HepG2 (cell line): ENCODE measurements around the gene HELZ2. TPM values are rescaled to one million over a fixed set of nuclear protein-coding genes. Genes with fewer than 3 reads are reported as not detected.

Experiments used
- ARNTL ChIP-seq: sonication (generic); formaldehyde crosslinking; IDR thresholded peaks from 2 replicates; pipeline ENCODE4 v1.4.0; 2020; ENCODE audit warnings: mild to moderate bottlenecking, missing genetic modification reagents
- EED ChIP-seq: sonication (generic); formaldehyde crosslinking; IDR thresholded peaks from 2 replicates; pipeline ENCODE4 v1.5.0; 2020; ENCODE audit warnings: mild to moderate bottlenecking, missing genetic modification reagents
- ETV6 ChIP-seq: sonication (generic); formaldehyde crosslinking; conservative IDR thresholded peaks from 2 replicates; pipeline ENCODE4 v1.4.0; 2020; ENCODE audit warnings: missing genetic modification reagents
- GABPB1 ChIP-seq: IDR thresholded peaks from 2 replicates; pipeline ENCODE4 v1.6.1; 2016; ENCODE audit warnings: mild to moderate bottlenecking, missing genetic modification reagents, moderate library complexity, missing compliant biosample characterization
- ISX ChIP-seq: sonication (generic); formaldehyde crosslinking; conservative IDR thresholded peaks from 2 replicates; pipeline ENCODE4 v1.5.0; 2020; ENCODE audit warnings: missing genetic modification reagents
- KDM1A ChIP-seq: IDR thresholded peaks from 2 replicates; pipeline ENCODE4 v1.6.1; 2016; ENCODE audit warnings: missing compliant biosample characterization
- KDM6A ChIP-seq: IDR thresholded peaks from 2 replicates; pipeline ENCODE4 v1.6.1; 2016; ENCODE audit warnings: low read depth
- KLF15 ChIP-seq: sonication (generic); formaldehyde crosslinking; IDR thresholded peaks from 2 replicates; pipeline ENCODE4 v1.8.1; 2023; ENCODE audit warnings: borderline replicate concordance, mild to moderate bottlenecking, inconsistent platforms, missing genetic modification reagents, mixed read lengths
- MED1 ChIP-seq: sonication (generic); formaldehyde crosslinking; IDR thresholded peaks from 2 replicates; pipeline ENCODE4 v1.4.0; 2020; ENCODE audit warnings: missing genetic modification reagents
- MEIS1 ChIP-seq: sonication (generic); formaldehyde crosslinking; IDR thresholded peaks from 2 replicates; pipeline ENCODE4 v1.9.0; 2021; ENCODE audit warnings: mild to moderate bottlenecking, missing genetic modification reagents, moderate library complexity, borderline replicate concordance
- MTA1 ChIP-seq: sonication (generic); formaldehyde crosslinking; IDR thresholded peaks from 2 replicates; pipeline ENCODE4 v1.4.0; 2020; ENCODE audit warnings: missing genetic modification reagents, mild to moderate bottlenecking, borderline replicate concordance
- NFKBIZ ChIP-seq: IDR thresholded peaks from 2 replicates; pipeline ENCODE4 v1.6.1; 2018; ENCODE audit warnings: missing genetic modification reagents, missing compliant biosample characterization
- RAD21 ChIP-seq: fragments of 450-650 bp; formaldehyde crosslinking; IDR thresholded peaks from 2 replicates; pipeline ENCODE4 v1.5.0; 2020; ENCODE audit warnings: mild to moderate bottlenecking
- RARG ChIP-seq: sonication (generic); formaldehyde crosslinking; IDR thresholded peaks from 2 replicates; pipeline ENCODE4 v1.4.0; 2020; ENCODE audit warnings: low read depth, mild to moderate bottlenecking, missing genetic modification reagents
- REPIN1 ChIP-seq: sonication (generic); formaldehyde crosslinking; IDR thresholded peaks from 2 replicates; pipeline ENCODE4 v1.8.0; 2022; ENCODE audit warnings: missing genetic modification reagents, low read depth, mild to moderate bottlenecking, borderline replicate concordance
- SAP130 ChIP-seq: IDR thresholded peaks from 2 replicates; pipeline ENCODE4 v1.6.1; 2016; ENCODE audit warnings: low read depth
- TAF15 ChIP-seq: fragments of 200-400 bp; formaldehyde crosslinking; IDR thresholded peaks from one replicate; pipeline ENCODE4 v1.6.1; 2018; ENCODE audit warnings: mild to moderate bottlenecking, low read depth, low read length; ENCODE audit not compliant: poor library complexity, severe bottlenecking
- ZBTB7B ChIP-seq: sonication (generic); formaldehyde crosslinking; IDR thresholded peaks from 2 replicates; pipeline ENCODE4 v1.4.0; 2020; ENCODE audit warnings: missing genetic modification reagents
- ZFY ChIP-seq: sonication (generic); formaldehyde crosslinking; IDR thresholded peaks from 2 replicates; pipeline ENCODE4 v1.4.0; 2020; ENCODE audit warnings: missing genetic modification reagents
- ZMYM3 ChIP-seq: sonication (generic); formaldehyde crosslinking; IDR thresholded peaks from 2 replicates; pipeline ENCODE4 v1.5.1; 2020; ENCODE audit warnings: mild to moderate bottlenecking, missing genetic modification reagents
- ZNF101 ChIP-seq: sonication (generic); formaldehyde crosslinking; IDR thresholded peaks from 2 replicates; pipeline ENCODE4 v1.4.0; 2020; ENCODE audit warnings: mild to moderate bottlenecking, low read depth, missing genetic modification reagents, borderline replicate concordance
- ZNF225 ChIP-seq: sonication (generic); formaldehyde crosslinking; IDR thresholded peaks from 2 replicates; pipeline ENCODE4 v1.4.0; 2020; ENCODE audit warnings: mild to moderate bottlenecking, missing genetic modification reagents
- ZNF263 ChIP-seq: sonication (generic); formaldehyde crosslinking; IDR thresholded peaks from 2 replicates; pipeline ENCODE4 v1.4.0; 2020; ENCODE audit warnings: missing genetic modification reagents
- ZNF292 ChIP-seq: sonication (generic); formaldehyde crosslinking; IDR thresholded peaks from 2 replicates; pipeline ENCODE4 v1.8.1; 2022; ENCODE audit warnings: mild to moderate bottlenecking, low read depth, missing genetic modification reagents, borderline replicate concordance
- ZNF501 ChIP-seq: sonication (generic); formaldehyde crosslinking; IDR thresholded peaks from 2 replicates; pipeline ENCODE4 v1.5.1; 2020; ENCODE audit warnings: mild to moderate bottlenecking, moderate library complexity, missing genetic modification reagents
- ZNF816 ChIP-seq: sonication (generic); formaldehyde crosslinking; IDR thresholded peaks from 2 replicates; pipeline ENCODE4 v1.8.0; 2022; ENCODE audit warnings: missing genetic modification reagents, mild to moderate bottlenecking, borderline replicate concordance
- polyA plus RNA-seq, 8 experiments: library from polyadenylated mRNA; depleted of rRNA in 3 of 8; stranded (reverse) in 7 of 8; unstranded in 1 of 8; fragments of >200 nt; fragmentation: Illumina TruSeq in 4 of 8; extraction: Trizol in 4 of 8; gene quantifications; 2 replicates each; pipeline versions ENCODE4 v1.2.1 to v1.2.3, GENCODE V29; 2011 to 2016; ENCODE audit warnings: low read depth in 4 of 8, missing spikeins in 1 of 8, mixed read lengths in 1 of 8; ENCODE audit not compliant: insufficient read depth in 1 of 8
- total RNA-seq, 5 experiments: library from RNA; depleted of rRNA; stranded (reverse); fragments of >200 nt; fragmentation: Illumina TruSeq; extraction: Trizol; gene quantifications; 2 replicates each; pipeline ENCODE4 v1.2.3, GENCODE V29; 2016; ENCODE audit warnings: low read depth in 1 of 5
- TF ChIP-seq, protein P1 (sequence below): IDR thresholded peaks from 2 replicates; pipeline ENCODE4 v1.6.1; 2016
- TF ChIP-seq, protein P2 (sequence below): IDR thresholded peaks from 2 replicates; pipeline ENCODE4 v1.6.1; 2016; ENCODE audit warnings: low read depth, control low read depth
- TF ChIP-seq, protein P3 (sequence below): sonication (generic); formaldehyde crosslinking; IDR thresholded peaks from 2 replicates; pipeline ENCODE4 v1.5.1; 2020; ENCODE audit warnings: missing genetic modification reagents, mild to moderate bottlenecking, borderline replicate concordance

Gene HELZ2
- total and polyA plus RNA-seq, 2 of the 13 experiments (the other 11 are each of a cell fraction or from before 2014, with no cell fraction given), result 9.6 to 10.1 TPM

DNA sequence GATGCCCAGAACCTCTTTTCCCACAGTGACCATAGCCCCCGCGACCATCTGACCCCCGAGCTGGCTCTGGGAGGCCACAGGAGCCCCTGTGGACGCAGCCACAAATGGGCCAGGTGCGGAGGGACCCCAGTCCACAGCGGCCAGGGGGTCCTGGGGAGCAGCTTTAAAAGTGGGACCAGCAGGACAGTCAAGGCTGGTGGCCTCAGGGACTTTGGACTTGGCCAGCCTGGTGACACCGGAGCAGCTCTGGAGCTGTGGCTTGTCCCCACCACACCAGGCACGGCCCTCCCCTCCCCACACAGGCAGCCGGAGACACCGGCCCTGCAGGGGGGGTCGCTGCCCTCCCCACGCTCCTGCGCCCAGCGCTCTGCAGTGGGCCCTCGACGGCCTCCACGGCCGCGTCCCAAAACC is 16.6 kb downstream of the HELZ2 start (continued):
- TF ChIP-seq RAD21 (0 out of 2 replicates have a peak, but pooled peaks have one; percentile 25), ZMYM3 (CRISPR knock-in tag) (peak; percentile 40), ZNF101 (CRISPR knock-in tag) (no peak), GABPB1 (peak; percentile 35; the same call in 1 of the 2 replicates), ZNF225 (peak; percentile 60; the same call in 1 of the 2 replicates), ZNF263 (0 out of 2 replicates have a peak, but pooled peaks have one; percentile 15), MTA1 (peak; percentile 67; the same call in 1 of the 2 replicates), SAP130 (peak; percentile 43; the same call in 1 of the 2 replicates), ZNF501 (CRISPR knock-in tag) (peak; percentile 41; the same call in 1 of the 2 replicates), ZNF292 (CRISPR knock-in tag) (no peak), KDM6A (CRISPR knock-in tag) (no peak), ZFY (CRISPR knock-in tag) (peak; percentile 63), MEIS1 (CRISPR knock-in tag) (peak; percentile 57; the same call in 1 of the 2 replicates), KLF15 (CRISPR knock-in tag) (no peak), RARG (CRISPR knock-in tag) (no peak), ZBTB7B (CRISPR knock-in tag) (peak; percentile 46; the same call in 1 of the 2 replicates), MED1 (CRISPR knock-in tag) (peak; percentile 45; the same call in 1 of the 2 replicates), KDM1A (CRISPR knock-in tag) (no peak), ETV6 (CRISPR knock-in tag) (no peak), TAF15 (no peak), ARNTL (no peak), REPIN1 (peak; percentile 29; the same call in 1 of the 2 replicates), EED (CRISPR knock-in tag) (no peak), ZNF816 (CRISPR knock-in tag) (no peak), ISX (CRISPR knock-in tag) (no peak), NFKBIZ (CRISPR knock-in tag) (no peak)
- TF ChIP-seq, protein P1, sequence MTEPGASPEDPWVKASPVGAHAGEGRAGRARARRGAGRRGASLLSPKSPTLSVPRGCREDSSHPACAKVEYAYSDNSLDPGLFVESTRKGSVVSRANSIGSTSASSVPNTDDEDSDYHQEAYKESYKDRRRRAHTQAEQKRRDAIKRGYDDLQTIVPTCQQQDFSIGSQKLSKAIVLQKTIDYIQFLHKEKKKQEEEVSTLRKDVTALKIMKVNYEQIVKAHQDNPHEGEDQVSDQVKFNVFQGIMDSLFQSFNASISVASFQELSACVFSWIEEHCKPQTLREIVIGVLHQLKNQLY, result no peak
- TF ChIP-seq, protein P2, sequence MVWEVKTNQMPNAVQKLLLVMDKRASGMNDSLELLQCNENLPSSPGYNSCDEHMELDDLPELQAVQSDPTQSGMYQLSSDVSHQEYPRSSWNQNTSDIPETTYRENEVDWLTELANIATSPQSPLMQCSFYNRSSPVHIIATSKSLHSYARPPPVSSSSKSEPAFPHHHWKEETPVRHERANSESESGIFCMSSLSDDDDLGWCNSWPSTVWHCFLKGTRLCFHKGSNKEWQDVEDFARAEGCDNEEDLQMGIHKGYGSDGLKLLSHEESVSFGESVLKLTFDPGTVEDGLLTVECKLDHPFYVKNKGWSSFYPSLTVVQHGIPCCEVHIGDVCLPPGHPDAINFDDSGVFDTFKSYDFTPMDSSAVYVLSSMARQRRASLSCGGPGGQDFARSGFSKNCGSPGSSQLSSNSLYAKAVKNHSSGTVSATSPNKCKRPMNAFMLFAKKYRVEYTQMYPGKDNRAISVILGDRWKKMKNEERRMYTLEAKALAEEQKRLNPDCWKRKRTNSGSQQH (CRISPR knock-in tag), result 0 out of 2 replicates have a peak, but pooled peaks have one; percentile 40
- TF ChIP-seq, protein P3, sequence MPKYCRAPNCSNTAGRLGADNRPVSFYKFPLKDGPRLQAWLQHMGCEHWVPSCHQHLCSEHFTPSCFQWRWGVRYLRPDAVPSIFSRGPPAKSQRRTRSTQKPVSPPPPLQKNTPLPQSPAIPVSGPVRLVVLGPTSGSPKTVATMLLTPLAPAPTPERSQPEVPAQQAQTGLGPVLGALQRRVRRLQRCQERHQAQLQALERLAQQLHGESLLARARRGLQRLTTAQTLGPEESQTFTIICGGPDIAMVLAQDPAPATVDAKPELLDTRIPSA, result 0 out of 2 replicates have a peak, but pooled peaks have one; percentile 22
